ENCODE results near the gene PCNX3.

The PCNX3 gene

GRCh38 chr11:65618763-65619162, 3.2 kb downstream of the PCNX3 start:
- in situ Hi-C loops (cut with MboI; ENCODE audit: low sequenced_read_pairs) = no loop called here

- in situ Hi-C loops (cut with MboI; ENCODE audit: low sequenced_read_pairs) = no loop called here
Observed at GRCh38 chr11:65619281-65619928, 3.8 kb downstream of the PCNX3 start.

- in situ Hi-C loops (cut with MboI; ENCODE audit: low sequenced_read_pairs) = no loop called here
Observed at GRCh38 chr11:65620666-65621065, 5.1 kb downstream of the PCNX3 start.

GRCh38 chr11:65621460-65621859, 5.9 kb downstream of the PCNX3 start:
- in situ Hi-C loops (cut with MboI; ENCODE audit: low sequenced_read_pairs) = no loop called here

- in situ Hi-C loops (cut with MboI; ENCODE audit: low sequenced_read_pairs) = no loop called here
Observed at GRCh38 chr11:65622011-65622410, 6.4 kb downstream of the PCNX3 start.

GRCh38 chr11:65623177-65623576, 7.6 kb downstream of the PCNX3 start:
- in situ Hi-C loops (cut with MboI; ENCODE audit: low sequenced_read_pairs) = no loop called here

GRCh38 chr11:65623852-65624616, 8.5 kb downstream of the PCNX3 start:
- in situ Hi-C loops (cut with MboI; ENCODE audit: low sequenced_read_pairs) = no loop called here

GRCh38 chr11:65624931-65625627, 9.5 kb downstream of the PCNX3 start:
- in situ Hi-C loops (cut with MboI; ENCODE audit: low sequenced_read_pairs) = no loop called here

GRCh38 chr11:65625628-65626342, 10.2 kb downstream of the PCNX3 start:
- in situ Hi-C loops (cut with MboI; ENCODE audit: low sequenced_read_pairs) = no loop called here

GRCh38 chr11:65627202-65627601, 11.6 kb downstream of the PCNX3 start:
- in situ Hi-C loops (cut with MboI; ENCODE audit: low sequenced_read_pairs) = no loop called here

- in situ Hi-C loops (cut with MboI; ENCODE audit: low sequenced_read_pairs) = no loop called here
Observed at GRCh38 chr11:65629579-65629978, 14.0 kb downstream of the PCNX3 start.

- in situ Hi-C loops (cut with MboI; ENCODE audit: low sequenced_read_pairs) = no loop called here
Observed at GRCh38 chr11:65630215-65630614, 14.6 kb downstream of the PCNX3 start.

- in situ Hi-C loops (cut with MboI; ENCODE audit: low sequenced_read_pairs) = no loop called here
Observed at GRCh38 chr11:65633390-65634108, 18.0 kb downstream of the PCNX3 start.

- in situ Hi-C loops (cut with MboI; ENCODE audit: low sequenced_read_pairs) = no loop called here
Observed at GRCh38 chr11:65634109-65634436, 18.5 kb downstream of the PCNX3 start.

- in situ Hi-C loops (cut with MboI; ENCODE audit: low sequenced_read_pairs) = no loop called here
Observed at GRCh38 chr11:65634440-65634839, 18.9 kb downstream of the PCNX3 start.

GRCh38 chr11:65634905-65635731, 19.5 kb downstream of the PCNX3 start:
- in situ Hi-C loops (cut with MboI; ENCODE audit: low sequenced_read_pairs) = no loop called here

GRCh38 chr11:65636108-65637031, 20.8 kb downstream of the PCNX3 start:
- in situ Hi-C loops (cut with MboI; ENCODE audit: low sequenced_read_pairs) = no loop called here

- in situ Hi-C loops (cut with MboI; ENCODE audit: low sequenced_read_pairs) = no loop called here
Observed at GRCh38 chr11:65637032-65637557, 21.5 kb downstream of the PCNX3 start.
